GM23338 (cell line): ENCODE measurements around the gene FYN. TPM values are rescaled to one million over a fixed set of nuclear protein-coding genes. Genes with fewer than 3 reads are reported as not detected.

Experiments
- ATAC-seq: fragments of 200-7000 bp; cut with Tn5 transposase; 3 replicates; pipeline ENCODE4 v1.9.1; 2020
- DNase-seq: peaks from one replicate; pipeline ENCODE4 v3.0.0-alpha.2; 2015; ENCODE audit warnings: low spot score
- H2AFZ ChIP-seq: fragments of 200-600 bp; sonication (generic); 2 replicates; pipeline ENCODE4 v1.8.0; 2016; ENCODE audit warnings: antibody characterized with exemption, mild to moderate bottlenecking, moderate library complexity
- H3F3A ChIP-seq: fragments of 200-600 bp; sonication (generic); replicated peaks from 2 replicates; pipeline ENCODE4 v1.8.0; 2017; ENCODE audit warnings: antibody characterized with exemption, mixed run types, low read depth
- H3K27ac ChIP-seq: fragments of 200-600 bp; sonication (generic); 2 replicates; pipeline ENCODE4 v1.6.1; 2016; ENCODE audit warnings: low read depth
- H3K27me3 ChIP-seq: fragments of 200-600 bp; sonication (generic); 2 replicates; pipeline ENCODE4 v1.8.0; 2016; ENCODE audit warnings: mild to moderate bottlenecking, mixed run types, moderate library complexity; ENCODE audit not compliant: insufficient read depth
- H3K36me3 ChIP-seq: fragments of 200-600 bp; sonication (generic); 2 replicates; pipeline ENCODE4 v1.8.0; 2016; ENCODE audit warnings: mild to moderate bottlenecking; ENCODE audit not compliant: insufficient read depth
- H3K4me1 ChIP-seq: fragments of 200-600 bp; sonication (generic); 2 replicates; pipeline ENCODE4 v1.8.0; 2016; ENCODE audit warnings: mild to moderate bottlenecking, moderate library complexity; ENCODE audit not compliant: insufficient read depth
- H3K4me2 ChIP-seq: fragments of 200-600 bp; sonication (generic); 2 replicates; pipeline ENCODE4 v1.7.1; 2017; ENCODE audit warnings: mixed run types
- H3K4me3 ChIP-seq: fragments of 200-600 bp; sonication (generic); 2 replicates; pipeline ENCODE4 v1.6.1; 2016; ENCODE audit warnings: mixed run types
- H3K79me2 ChIP-seq: fragments of 200-600 bp; sonication (generic); replicated peaks from 2 replicates; pipeline ENCODE4 v1.8.0; 2017; ENCODE audit warnings: mild to moderate bottlenecking; ENCODE audit not compliant: insufficient read depth
- H3K9me2 ChIP-seq: fragments of 200-600 bp; sonication (generic); 2 replicates; pipeline ENCODE4 v1.8.0; 2017; ENCODE audit not compliant: insufficient read depth
- H4K20me1 ChIP-seq: fragments of 200-600 bp; sonication (generic); replicated peaks from 2 replicates; pipeline ENCODE4 v1.8.0; 2017; ENCODE audit warnings: mild to moderate bottlenecking; ENCODE audit not compliant: insufficient read depth
- H3K27ac Mint-ChIP-seq: 2 replicates; pipeline ENCODE4 v1.8.0; 2020; ENCODE audit warnings: inconsistent platforms, mild to moderate bottlenecking, moderate library complexity, mixed read lengths
- H3K27me3 Mint-ChIP-seq: 3 replicates; pipeline ENCODE4 v1.8.0; 2022; ENCODE audit warnings: low read depth, mild to moderate bottlenecking, moderate library complexity, mixed read lengths, inconsistent platforms; ENCODE audit not compliant: insufficient read depth, poor library complexity
- H3K36me3 Mint-ChIP-seq: 3 replicates; pipeline ENCODE4 v1.8.0; 2021; ENCODE audit warnings: low read depth, mild to moderate bottlenecking, inconsistent platforms, moderate library complexity, mixed read lengths
- H3K4me1 Mint-ChIP-seq: 3 replicates; pipeline ENCODE4 v1.8.0; 2020; ENCODE audit warnings: mild to moderate bottlenecking, inconsistent platforms, mixed read lengths
- H3K4me3 Mint-ChIP-seq: 3 replicates; pipeline ENCODE4 v1.8.0; 2021; ENCODE audit warnings: moderate library complexity, mild to moderate bottlenecking, inconsistent platforms, mixed read lengths
- H3K9me3 Mint-ChIP-seq: 3 replicates; pipeline ENCODE4 v1.8.0; 2020; ENCODE audit warnings: moderate library complexity, mild to moderate bottlenecking, inconsistent platforms, mixed read lengths
- ETS1 ChIP-seq: IDR thresholded peaks from 2 replicates; pipeline ENCODE4 v1.6.1; 2016; ENCODE audit warnings: antibody characterized with exemption
- EZH2 ChIP-seq: fragments of 200-600 bp; sonication (generic); IDR thresholded peaks from one replicate; pipeline ENCODE4 v1.8.0; 2017; ENCODE audit warnings: antibody characterized with exemption, mild to moderate bottlenecking, low read depth; ENCODE audit not compliant: unreplicated experiment
- EZH2phosphoT487 ChIP-seq: fragments of 200-600 bp; sonication (generic); IDR thresholded peaks from one replicate; pipeline ENCODE4 v1.8.1; 2018; ENCODE audit warnings: antibody characterized with exemption; ENCODE audit not compliant: unreplicated experiment
- JUNB ChIP-seq: IDR thresholded peaks from one replicate; pipeline ENCODE4 v1.6.1; 2016; ENCODE audit warnings: antibody characterized with exemption; ENCODE audit not compliant: unreplicated experiment
- NANOG ChIP-seq: IDR thresholded peaks from 2 replicates; pipeline ENCODE4 v1.6.1; 2016; ENCODE audit warnings: antibody characterized with exemption, borderline replicate concordance
- POLR2AphosphoS5 ChIP-seq: IDR thresholded peaks from 2 replicates; pipeline ENCODE4 v1.6.1; 2016; ENCODE audit warnings: antibody characterized with exemption, low read depth
- STAT1 ChIP-seq: IDR thresholded peaks from one replicate; pipeline ENCODE4 v1.6.1; 2016; ENCODE audit warnings: antibody characterized with exemption; ENCODE audit not compliant: unreplicated experiment
- ZNF114 ChIP-seq: fragments of 250-450 bp; sonication (Bioruptor Pico); IDR thresholded peaks from 2 replicates; pipeline ENCODE4 v1.5.0; 2020; ENCODE audit warnings: mild to moderate bottlenecking, moderate library complexity
- ZNF331 ChIP-seq: fragments of 250-450 bp; sonication (Bioruptor Pico); IDR thresholded peaks from 2 replicates; pipeline ENCODE4 v1.5.0; 2020; ENCODE audit warnings: low read depth, mild to moderate bottlenecking, moderate library complexity
- polyA plus RNA-seq: library from polyadenylated mRNA; unstranded; fragments of >200 nt; fragmentation: Nextera tagmentation; extraction: Ambion mirVana; gene quantifications from 2 replicates; pipeline ENCODE4 v1.2.1, GENCODE V29; 2016
- total RNA-seq: library from RNA; depleted of rRNA; stranded (reverse); fragments of >200 nt; shearing (Covaris generic); gene quantifications from 2 replicates; pipeline ENCODE4 v1.2.3, GENCODE V29; 2014
- TF ChIP-seq, protein P1 (sequence below): IDR thresholded peaks from one replicate; pipeline ENCODE4 v1.6.1; 2018; ENCODE audit warnings: antibody characterized with exemption; ENCODE audit not compliant: unreplicated experiment

The FYN gene
- total and polyA plus RNA-seq, 2 experiments from 2014 or later, result 46.8 to 143 TPM

GRCh38 chr6:111848262-111848812 is 24.9 kb downstream of the FYN start:
- Histone ChIP-seq H3K36me3 (no peaks in the 10 kb centered on the region), H3K9me2 (no peaks in the 10 kb centered on the region), H3K4me1 (peaks cover 85% of the 10 kb centered on the region)

GRCh38 chr6:111846492-111847409 is 26.5 kb downstream of the FYN start:
- Histone ChIP-seq H3K4me2 (0 out of 2 replicates have a peak overlapping the region, but pooled peaks have one; percentile 29), H3K9me2 (no peaks in the 10 kb centered on the region), H3K27ac (no peak overlapping the region), H2AFZ (no peak overlapping the region), H3K36me3 (no peaks in the 10 kb centered on the region), H3F3A (peaks cover 3% of the 10 kb centered on the region; the same call in 1 of the 2 replicates), H3K4me3 (no peak overlapping the region), H3K27me3 (no peaks in the 10 kb centered on the region), H3K79me2 (peaks cover 61% of the 10 kb centered on the region), H4K20me1 (peaks cover 10% of the 10 kb centered on the region), H3K4me1 (peaks cover 79% of the 10 kb centered on the region)
- peaks cover 4% of the 10 kb centered on the region for H3K27me3 Mint-ChIP-seq
- no peak for ATAC-seq
- no peaks in the 10 kb centered on the region; the same call in 2 of the 3 replicates for H3K36me3 Mint-ChIP-seq
- H3K4me1 Mint-ChIP-seq, result peaks cover 68% of the 10 kb centered on the region
- no peak for DNase-seq
- H3K4me3 Mint-ChIP-seq, result no peak overlapping the region; the same call in 2 of the 3 replicates
- H3K27ac Mint-ChIP-seq, result no peak overlapping the region
- H3K9me3 Mint-ChIP-seq, result no peaks in the 10 kb centered on the region
- TF ChIP-seq, protein P1, sequence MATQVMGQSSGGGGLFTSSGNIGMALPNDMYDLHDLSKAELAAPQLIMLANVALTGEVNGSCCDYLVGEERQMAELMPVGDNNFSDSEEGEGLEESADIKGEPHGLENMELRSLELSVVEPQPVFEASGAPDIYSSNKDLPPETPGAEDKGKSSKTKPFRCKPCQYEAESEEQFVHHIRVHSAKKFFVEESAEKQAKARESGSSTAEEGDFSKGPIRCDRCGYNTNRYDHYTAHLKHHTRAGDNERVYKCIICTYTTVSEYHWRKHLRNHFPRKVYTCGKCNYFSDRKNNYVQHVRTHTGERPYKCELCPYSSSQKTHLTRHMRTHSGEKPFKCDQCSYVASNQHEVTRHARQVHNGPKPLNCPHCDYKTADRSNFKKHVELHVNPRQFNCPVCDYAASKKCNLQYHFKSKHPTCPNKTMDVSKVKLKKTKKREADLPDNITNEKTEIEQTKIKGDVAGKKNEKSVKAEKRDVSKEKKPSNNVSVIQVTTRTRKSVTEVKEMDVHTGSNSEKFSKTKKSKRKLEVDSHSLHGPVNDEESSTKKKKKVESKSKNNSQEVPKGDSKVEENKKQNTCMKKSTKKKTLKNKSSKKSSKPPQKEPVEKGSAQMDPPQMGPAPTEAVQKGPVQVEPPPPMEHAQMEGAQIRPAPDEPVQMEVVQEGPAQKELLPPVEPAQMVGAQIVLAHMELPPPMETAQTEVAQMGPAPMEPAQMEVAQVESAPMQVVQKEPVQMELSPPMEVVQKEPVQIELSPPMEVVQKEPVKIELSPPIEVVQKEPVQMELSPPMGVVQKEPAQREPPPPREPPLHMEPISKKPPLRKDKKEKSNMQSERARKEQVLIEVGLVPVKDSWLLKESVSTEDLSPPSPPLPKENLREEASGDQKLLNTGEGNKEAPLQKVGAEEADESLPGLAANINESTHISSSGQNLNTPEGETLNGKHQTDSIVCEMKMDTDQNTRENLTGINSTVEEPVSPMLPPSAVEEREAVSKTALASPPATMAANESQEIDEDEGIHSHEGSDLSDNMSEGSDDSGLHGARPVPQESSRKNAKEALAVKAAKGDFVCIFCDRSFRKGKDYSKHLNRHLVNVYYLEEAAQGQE, result no peak
- TF ChIP-seq ZNF331 (CRISPR knock-in tag), result no peak
- no peak for TF ChIP-seq ETS1
- no peak for TF ChIP-seq STAT1
- TF ChIP-seq POLR2AphosphoS5, result no peak
- TF ChIP-seq EZH2, result no peak
- no peak for TF ChIP-seq EZH2phosphoT487
- TF ChIP-seq ZNF114 (CRISPR knock-in tag), result no peak
- TF ChIP-seq NANOG, result no peak

More at GRCh38 chr6:111848262-111848812, 24.9 kb downstream of the FYN start:
- Histone ChIP-seq H3K4me3 (no peak overlapping the region), H3F3A (peaks cover 3% of the 10 kb centered on the region; the same call in 1 of the 2 replicates), H3K4me2 (no peak overlapping the region), H3K79me2 (peaks cover 77% of the 10 kb centered on the region), H4K20me1 (peaks cover 14% of the 10 kb centered on the region), H3K27me3 (no peaks in the 10 kb centered on the region), H3K27ac (no peak overlapping the region), H2AFZ (no peak overlapping the region)
- H3K4me3 Mint-ChIP-seq, result no peak overlapping the region
- no peak for ATAC-seq
- peaks cover 82% of the 10 kb centered on the region for H3K4me1 Mint-ChIP-seq
- no peaks in the 10 kb centered on the region for H3K9me3 Mint-ChIP-seq
- H3K27me3 Mint-ChIP-seq, result peaks cover 4% of the 10 kb centered on the region
- no peak for DNase-seq
- no peak overlapping the region for H3K27ac Mint-ChIP-seq
- no peak for TF ChIP-seq ZNF114 (CRISPR knock-in tag)
- no peak for TF ChIP-seq ZNF331 (CRISPR knock-in tag)
- TF ChIP-seq EZH2, result no peak
- TF ChIP-seq EZH2phosphoT487, result no peak
- no peak for TF ChIP-seq POLR2AphosphoS5
- TF ChIP-seq, protein P1, result no peak
- no peak for TF ChIP-seq JUNB
- no peak for TF ChIP-seq NANOG
- H3K36me3 Mint-ChIP-seq, result no peaks in the 10 kb centered on the region; the same call in 2 of the 3 replicates
